A673 (cell line): ENCODE results near the gene NT5C1B.

ENCODE experiments used
- CTCF ChIP-seq: fragments of 300-800, 200-600 bp; sonication (generic); conservative IDR thresholded peaks from 2 replicates; pipeline ENCODE4 v1.5.1; 2017; ENCODE audit warnings: low read depth, mild to moderate bottlenecking, antibody characterized with exemption, low read length, moderate library complexity, mixed read lengths
- EZH2 ChIP-seq: fragments of 200-600 bp; sonication (generic); IDR thresholded peaks from 2 replicates; pipeline ENCODE4 v1.6.1; 2017; ENCODE audit warnings: borderline replicate concordance, low read depth, mild to moderate bottlenecking, mixed read lengths, antibody characterized with exemption, low read length; ENCODE audit not compliant: poor library complexity, severe bottlenecking

- TF ChIP-seq CTCF, result no peak
- no peak for TF ChIP-seq EZH2
Measured at GRCh38 chr2:18626256-18626668, 36.9 kb upstream of the NT5C1B start.
